Activated CD4-positive, alpha-beta T cell treated with anti-CD3 and anti-CD28 coated beads for 36 hours (primary cell): Measurements from ENCODE around the gene LRRFIP1. TPM values are rescaled to one million over a fixed set of nuclear protein-coding genes. Genes with fewer than 3 reads are reported as not detected.
A peak's percentile ranks its signal among the peaks of the same experiment; 100 is the strongest.
"Not testable (repeated sequence)": the region's sequence is repeated elsewhere in the genome, so short reads cannot be mapped to it uniquely, and the experiment has no call there.

Experiments used
- ATAC-seq: fragments of 200-7000 bp; cut with Tn5 transposase; one replicate; pipeline ENCODE4 v1.10.0; 2021; ENCODE audit warnings: mild to moderate bottlenecking, moderate library complexity
- CTCF ChIA-PET: fragments of 350-600 bp; sonication (Branson Sonifier 250); formaldehyde crosslinking; loops from one replicate; lab custom pipeline; 2021; ENCODE audit warnings: antibody characterized with exemption; lab: Charles Lee
- POLR2A ChIA-PET: fragments of 350-600 bp; sonication (Branson Sonifier 250); formaldehyde crosslinking; loops from one replicate; lab custom pipeline; 2021; ENCODE audit warnings: antibody characterized with exemption, inconsistent platforms; lab: Charles Lee
- DNase-seq: peaks from one replicate; pipeline ENCODE4 v3.0.0-alpha.2; 2020
- H3K27ac Mint-ChIP-seq: one replicate; pipeline ENCODE4 v1.8.0; 2021; ENCODE audit warnings: mixed read lengths
- H3K27me3 Mint-ChIP-seq: one replicate; pipeline ENCODE4 v1.8.0; 2021; ENCODE audit warnings: mixed read lengths
- H3K36me3 Mint-ChIP-seq: one replicate; pipeline ENCODE4 v1.8.0; 2021; ENCODE audit warnings: low read depth, mixed read lengths
- H3K4me1 Mint-ChIP-seq: one replicate; pipeline ENCODE4 v1.8.0; 2021; ENCODE audit warnings: mixed read lengths
- H3K4me3 Mint-ChIP-seq: one replicate; pipeline ENCODE4 v1.8.0; 2021; ENCODE audit warnings: mild to moderate bottlenecking, moderate library complexity, mixed read lengths
- H3K9me3 Mint-ChIP-seq: one replicate; pipeline ENCODE4 v1.8.0; 2021; ENCODE audit warnings: low read depth, mixed read lengths
- intact Hi-C, 2 experiments: fragments of 100-400 bp; cut with DNase I in 1 of 2; cut with micrococcal nuclease in 1 of 2; formaldehyde crosslinking; loops; one replicate each; pipeline versions ENCODE4 v1.14.2 to v1.15.1; 2022 to 2024; cut with DNase I, micrococcal nuclease
- total RNA-seq, 2 experiments: library from RNA; stranded (reverse); gene quantifications; one replicate each; pipeline ENCODE4 v1.2.3, GENCODE V29; 2021

LRRFIP1 gene
- total RNA-seq, 2 experiments from 2014 or later = 234 to 235 TPM

DNA sequence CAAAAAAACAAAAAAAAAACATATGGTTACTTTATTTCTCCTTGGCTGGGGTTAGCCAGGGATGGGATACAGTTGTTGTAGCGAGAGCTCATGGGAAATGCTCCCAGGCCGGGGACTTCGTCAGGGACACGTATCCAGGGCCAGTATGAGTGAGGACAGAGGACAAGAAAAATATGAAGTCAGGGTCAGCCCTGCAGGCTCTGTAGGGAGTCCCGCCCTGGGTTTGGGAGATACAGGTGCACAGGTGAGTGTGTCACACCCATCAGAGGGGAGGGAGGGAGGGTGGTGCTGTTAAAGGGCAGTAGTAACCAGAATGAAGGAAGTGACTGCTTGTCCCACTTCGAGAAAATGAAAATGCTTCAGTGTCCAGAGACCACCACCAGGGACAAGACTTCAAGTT is 115.6 kb downstream of the LRRFIP1 start:
- DNase-seq (no peak), ATAC-seq (no peak)
- Mint-ChIP-seq H3K9me3 (no peaks in the 10 kb centered on the region), H3K36me3 (peaks cover 28% of the 10 kb centered on the region), H3K27ac (peak overlapping the region; percentile 69), H3K4me3 (no peak overlapping the region), H3K27me3 (no peaks in the 10 kb centered on the region), H3K4me1 (peaks cover 47% of the 10 kb centered on the region)
- POLR2A ChIA-PET = interaction anchor here (0.6 to 1.1 kb wide), 2 partner anchors 66 to 68 kb away, joined by 4 to 12 read pairs; no protein-coding TSS in a partner anchor
- CTCF ChIA-PET = interaction anchor here (0.6 to 6.6 kb wide), 9 partner anchors 8 to 70 kb away, joined by 3 to 94 read pairs (median 4); no protein-coding TSS in a partner anchor
- intact Hi-C loops = loop anchor here in 1 of 2 experiments (10.0 kb wide), 1 partner anchor 228 kb away; no protein-coding TSS in a partner anchor

DNA sequence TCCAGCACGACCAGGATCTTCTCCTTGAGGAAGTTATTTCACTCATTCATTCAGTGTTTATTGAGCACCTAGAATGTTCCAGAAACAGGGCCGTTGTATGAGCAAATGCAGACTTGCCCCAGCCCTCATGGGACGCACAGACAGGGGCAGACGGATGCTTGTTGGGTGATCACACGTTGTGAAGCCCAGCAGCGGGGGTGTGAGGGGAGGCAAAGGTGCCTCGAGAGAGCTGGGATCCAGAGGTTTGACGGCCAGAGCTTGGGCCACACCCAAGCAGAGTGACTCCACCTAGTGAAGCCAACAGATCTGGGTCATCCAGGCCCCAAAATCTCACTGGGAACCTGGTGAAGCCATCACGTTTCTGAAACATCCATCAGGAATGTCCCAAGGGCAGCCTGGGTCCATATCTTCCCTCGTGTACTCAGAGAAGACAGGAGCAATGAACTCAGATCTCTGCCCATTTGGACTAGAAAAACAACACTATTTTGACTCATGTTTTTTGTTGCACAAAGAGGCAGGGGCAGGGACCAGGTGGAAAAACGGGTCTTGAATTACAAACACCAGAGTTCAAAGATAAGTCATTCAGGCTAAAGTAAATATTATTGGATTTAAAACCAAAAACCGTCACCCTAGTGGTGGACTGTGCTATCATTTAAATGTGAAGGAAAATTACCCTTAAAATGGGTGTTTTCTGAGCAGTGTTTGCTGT is 116.3 kb downstream of the LRRFIP1 start:
- no peaks in the 10 kb centered on the region for H3K9me3 Mint-ChIP-seq
- DNase-seq = no peak
- no peak overlapping the region for H3K4me3 Mint-ChIP-seq
- peaks cover 44% of the 10 kb centered on the region for H3K4me1 Mint-ChIP-seq
- intact Hi-C loops = loop anchor here (1.0 to 10.0 kb wide), 4 partner anchors 51 to 231 kb away; no protein-coding TSS in a partner anchor
- ChIA-PET CTCF (interaction anchor here (0.9 to 6.6 kb wide), 15 partner anchors 9 to 172 kb away, joined by 3 to 94 read pairs (median 4); no protein-coding TSS in a partner anchor), POLR2A (interaction anchor here (0.6 to 1.1 kb wide), 2 partner anchors 67 to 69 kb away, joined by 4 to 12 read pairs; no protein-coding TSS in a partner anchor)
- H3K36me3 Mint-ChIP-seq = peaks cover 29% of the 10 kb centered on the region
- peak overlapping the region; percentile 69 for H3K27ac Mint-ChIP-seq
- no peak for ATAC-seq
- H3K27me3 Mint-ChIP-seq = no peaks in the 10 kb centered on the region

DNA sequence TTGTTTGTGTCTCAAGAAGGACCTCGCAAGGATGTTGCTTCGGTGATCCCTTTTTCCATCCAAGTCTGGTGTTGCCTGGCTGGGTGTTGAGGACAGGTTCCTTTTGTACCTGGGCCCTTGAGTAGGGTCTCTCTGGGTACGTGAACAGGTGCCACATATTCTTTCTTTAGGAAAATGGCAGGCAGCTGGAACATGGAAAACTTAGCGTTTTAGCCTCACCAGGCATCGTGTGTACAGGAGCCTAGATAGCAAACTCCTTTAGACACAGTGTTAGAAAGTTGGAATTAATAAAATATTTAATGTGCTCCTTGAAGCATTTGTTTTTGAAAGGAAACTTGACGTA is 116.9 kb downstream of the LRRFIP1 start:
- ChIA-PET CTCF (interaction anchor here (0.5 to 6.6 kb wide), 21 partner anchors 10 to 232 kb away, joined by 3 to 94 read pairs (median 7); no protein-coding TSS in a partner anchor), POLR2A (interaction anchor here (1.5 kb wide), 1 partner anchor 71 kb away, joined by 4 read pairs; no protein-coding TSS in a partner anchor)
- intact Hi-C loops = loop anchor here (1.0 to 10.0 kb wide), 4 partner anchors 52 to 231 kb away; no protein-coding TSS in a partner anchor
- DNase-seq = no peak
- ATAC-seq = no peak
- Mint-ChIP-seq H3K27me3 (no peaks in the 10 kb centered on the region), H3K4me1 (peaks cover 39% of the 10 kb centered on the region), H3K27ac (no peak overlapping the region), H3K4me3 (no peak overlapping the region), H3K36me3 (peaks cover 30% of the 10 kb centered on the region), H3K9me3 (no peaks in the 10 kb centered on the region)

DNA sequence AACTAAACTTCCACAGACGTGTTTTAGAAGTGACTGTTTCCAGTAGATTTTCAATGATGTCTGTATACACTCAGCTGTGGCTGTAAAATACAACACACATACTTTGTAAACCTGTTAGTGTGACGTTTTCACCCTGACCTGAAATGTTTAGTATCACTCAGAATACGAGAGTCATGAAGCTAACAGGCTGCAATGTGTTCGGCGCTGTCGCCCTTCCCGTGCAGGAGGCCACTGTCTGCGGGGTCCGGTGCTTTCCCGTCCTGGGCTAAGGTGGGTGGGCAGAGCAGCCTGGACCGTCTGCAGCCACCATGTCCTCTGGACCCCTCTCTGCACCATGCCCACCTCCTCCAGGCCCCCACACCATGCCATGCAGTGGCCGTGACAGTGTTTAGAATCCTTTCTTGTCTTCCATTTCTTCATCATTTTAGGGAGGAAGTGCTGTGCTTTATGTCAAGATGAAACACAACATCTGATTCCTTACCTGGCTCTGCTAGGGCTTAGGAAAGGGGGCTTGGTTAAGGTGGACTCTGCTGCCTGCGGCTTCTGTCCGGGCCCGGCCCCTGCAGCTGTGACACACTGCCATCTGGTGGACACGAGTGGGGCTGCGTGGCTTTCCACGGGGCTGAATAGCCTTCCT is 117.3 kb downstream of the LRRFIP1 start:
- ATAC-seq = peak; percentile 85
- intact Hi-C loops = loop anchor here (1.0 to 10.0 kb wide), 6 partner anchors 52 to 232 kb away; no protein-coding TSS in a partner anchor

DNA sequence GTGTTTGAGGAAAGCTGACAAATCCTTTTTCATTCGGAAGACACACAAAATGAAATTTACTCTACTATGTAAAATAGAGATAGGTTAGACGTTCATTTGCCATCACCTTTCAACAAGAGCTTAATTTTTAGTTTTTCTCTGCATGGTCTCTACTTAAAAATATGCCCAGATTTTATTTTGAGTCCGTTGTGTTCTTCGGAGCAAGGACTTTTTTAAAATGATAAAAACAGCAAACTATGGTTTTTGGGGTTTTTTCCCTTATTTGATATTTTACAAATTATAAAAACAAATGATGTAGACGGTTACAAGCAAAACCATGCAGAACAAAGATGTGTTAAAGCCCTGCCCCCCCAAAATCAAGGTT is 117.8 kb downstream of the LRRFIP1 start:
- CTCF ChIA-PET = interaction anchor here (0.5 to 6.6 kb wide), 47 partner anchors 9 to 1566 kb away, joined by 3 to 94 read pairs (median 5); no protein-coding TSS in a partner anchor
- no peak for DNase-seq
- Mint-ChIP-seq H3K36me3 (peaks cover 32% of the 10 kb centered on the region), H3K4me1 (peaks cover 34% of the 10 kb centered on the region), H3K27me3 (no peaks in the 10 kb centered on the region), H3K9me3 (no peaks in the 10 kb centered on the region), H3K27ac (peak overlapping the region; percentile 63), H3K4me3 (no peak overlapping the region)
- POLR2A ChIA-PET = interaction anchor here (0.6 to 1.5 kb wide), 3 partner anchors 45 to 72 kb away, joined by 3 to 4 read pairs (median 3); no protein-coding TSS in a partner anchor
- intact Hi-C loops = loop anchor here (1.0 to 10.0 kb wide), 5 partner anchors 72 to 232 kb away; no protein-coding TSS in a partner anchor
- ATAC-seq = no peak

More for the DNA sequence above, 117.3 kb downstream of the LRRFIP1 start:
- Mint-ChIP-seq H3K9me3 (no peaks in the 10 kb centered on the region), H3K27ac (peak overlapping the region; percentile 63), H3K4me1 (peaks cover 35% of the 10 kb centered on the region), H3K27me3 (no peaks in the 10 kb centered on the region), H3K4me3 (no peak overlapping the region), H3K36me3 (peaks cover 31% of the 10 kb centered on the region)
- peak; percentile 84 for DNase-seq
- POLR2A ChIA-PET = interaction anchor here (0.6 to 1.5 kb wide), 3 partner anchors 44 to 71 kb away, joined by 3 to 4 read pairs (median 3); no protein-coding TSS in a partner anchor
- CTCF ChIA-PET = interaction anchor here (0.5 to 6.6 kb wide), 49 partner anchors 8 to 1566 kb away, joined by 3 to 94 read pairs (median 5); no protein-coding TSS in a partner anchor

DNA sequence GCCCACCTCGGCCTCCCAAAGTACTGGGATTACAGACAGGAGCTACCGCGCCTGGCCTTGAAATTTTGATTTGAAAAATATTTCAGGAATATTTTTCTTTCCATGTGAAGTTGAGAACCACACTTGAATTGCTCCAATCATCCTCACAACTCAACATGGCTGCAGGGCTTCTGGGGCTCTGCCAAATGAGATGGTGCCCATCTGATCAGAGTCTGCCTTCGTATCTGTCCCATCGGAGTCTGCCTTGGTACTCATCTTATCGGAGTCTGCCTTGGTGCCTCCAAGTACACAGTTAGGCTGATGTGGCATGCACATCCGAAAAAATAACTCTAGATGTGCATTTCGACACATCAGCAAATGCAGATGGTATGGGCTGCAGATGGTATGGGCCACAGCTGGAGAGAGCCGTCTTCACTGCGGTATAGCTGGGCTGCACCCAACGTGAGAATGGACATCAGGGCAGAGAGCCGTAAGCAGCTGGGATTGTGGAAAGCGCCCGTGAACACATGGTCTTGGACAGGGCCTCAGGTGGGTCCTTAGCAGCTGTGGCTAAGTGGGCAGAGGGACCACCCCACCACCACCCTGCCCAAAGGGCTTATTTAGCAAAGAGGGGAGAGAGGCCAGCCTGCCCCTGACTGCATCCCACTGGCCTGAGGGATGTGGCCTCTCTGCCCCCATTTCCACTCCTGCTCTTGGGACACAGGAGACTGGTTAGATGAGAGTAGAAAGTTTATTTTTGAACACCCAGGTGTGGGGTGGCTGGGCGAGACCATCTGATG is 119.1 kb downstream of the LRRFIP1 start:
- CTCF ChIA-PET = interaction anchor here (0.7 to 6.6 kb wide), 12 partner anchors 10 to 234 kb away, joined by 3 to 94 read pairs (median 4); no protein-coding TSS in a partner anchor
- Mint-ChIP-seq H3K27ac (no peak overlapping the region), H3K9me3 (no peaks in the 10 kb centered on the region), H3K36me3 (peaks cover 37% of the 10 kb centered on the region), H3K27me3 (no peaks in the 10 kb centered on the region), H3K4me1 (peaks cover 32% of the 10 kb centered on the region), H3K4me3 (no peak overlapping the region)
- POLR2A ChIA-PET = interaction anchor here (0.7 kb wide), 1 partner anchor 1072 kb away, joined by 3 read pairs; no protein-coding TSS in a partner anchor
- no peak for ATAC-seq
- intact Hi-C loops = loop anchor here in 1 of 2 experiments (10.0 kb wide), 1 partner anchor 232 kb away; no protein-coding TSS in a partner anchor
- DNase-seq = no peak

DNA sequence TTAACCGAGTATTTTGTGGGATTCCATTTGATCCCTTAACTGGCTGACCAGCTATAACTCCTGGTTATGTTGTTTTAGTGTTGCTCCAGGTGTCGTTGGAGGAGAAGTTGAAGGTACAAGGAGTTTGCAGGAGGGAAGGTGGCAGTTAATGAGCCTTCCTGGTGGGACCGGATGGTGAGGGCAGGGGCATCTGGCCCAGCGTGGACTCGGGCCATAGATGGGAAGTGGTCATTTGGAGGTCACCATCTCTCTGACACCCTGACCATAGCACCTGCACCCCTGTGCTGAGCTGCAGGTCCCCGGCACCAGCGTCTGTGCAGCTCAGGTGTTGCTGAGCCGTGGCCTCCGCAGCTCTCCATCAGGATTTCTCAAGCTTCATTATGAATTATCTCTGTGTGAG is 119.8 kb downstream of the LRRFIP1 start:
- H3K27me3 Mint-ChIP-seq = no peaks in the 10 kb centered on the region
- no peak overlapping the region for H3K4me3 Mint-ChIP-seq
- peaks cover 41% of the 10 kb centered on the region for H3K36me3 Mint-ChIP-seq
- intact Hi-C loops = loop anchor here in 1 of 2 experiments (10.0 kb wide), 1 partner anchor 232 kb away; no protein-coding TSS in a partner anchor
- DNase-seq (no peak), ATAC-seq (no peak)
- H3K4me1 Mint-ChIP-seq = peaks cover 35% of the 10 kb centered on the region
- ChIA-PET CTCF (interaction anchor here (0.7 to 6.6 kb wide), 8 partner anchors 28 to 235 kb away, joined by 3 to 94 read pairs (median 4); no protein-coding TSS in a partner anchor), POLR2A (interaction anchor here (0.7 kb wide), 1 partner anchor 1073 kb away, joined by 3 read pairs; no protein-coding TSS in a partner anchor)
- H3K9me3 Mint-ChIP-seq = no peaks in the 10 kb centered on the region
- H3K27ac Mint-ChIP-seq = no peak overlapping the region

DNA sequence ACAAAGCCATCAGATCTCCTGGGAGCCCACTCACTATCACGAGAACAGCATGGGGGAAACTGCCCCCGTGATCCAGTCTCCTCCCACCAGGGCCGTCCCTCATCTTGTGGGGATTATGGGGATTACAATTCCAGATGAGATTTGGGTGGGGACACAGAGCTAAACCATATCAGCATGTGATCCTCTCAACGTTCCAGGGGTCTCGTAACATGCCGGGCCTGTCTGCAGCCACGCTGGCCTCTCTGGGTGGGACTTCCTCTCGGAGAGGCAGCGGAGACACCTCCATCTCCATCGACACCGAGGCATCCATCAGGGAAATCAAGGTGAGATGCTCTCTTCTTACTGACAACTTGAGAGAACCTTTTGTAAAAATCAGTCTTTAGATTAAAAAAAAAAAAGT is 121.6 kb downstream of the LRRFIP1 start:
- Mint-ChIP-seq H3K36me3 (peaks cover 48% of the 10 kb centered on the region), H3K9me3 (no peaks in the 10 kb centered on the region), H3K27ac (no peak overlapping the region), H3K4me3 (no peak overlapping the region), H3K27me3 (no peaks in the 10 kb centered on the region), H3K4me1 (peaks cover 30% of the 10 kb centered on the region)
- CTCF ChIA-PET = interaction anchor here (0.5 to 1.1 kb wide), 3 partner anchors 80 to 168 kb away, joined by 3 to 4 read pairs (median 3); no protein-coding TSS in a partner anchor
- DNase-seq = no peak
- intact Hi-C loops = loop anchor here in 1 of 2 experiments (10.0 kb wide), 1 partner anchor 234 kb away; no protein-coding TSS in a partner anchor
- POLR2A ChIA-PET = no interaction called here
- ATAC-seq = no peak

DNA sequence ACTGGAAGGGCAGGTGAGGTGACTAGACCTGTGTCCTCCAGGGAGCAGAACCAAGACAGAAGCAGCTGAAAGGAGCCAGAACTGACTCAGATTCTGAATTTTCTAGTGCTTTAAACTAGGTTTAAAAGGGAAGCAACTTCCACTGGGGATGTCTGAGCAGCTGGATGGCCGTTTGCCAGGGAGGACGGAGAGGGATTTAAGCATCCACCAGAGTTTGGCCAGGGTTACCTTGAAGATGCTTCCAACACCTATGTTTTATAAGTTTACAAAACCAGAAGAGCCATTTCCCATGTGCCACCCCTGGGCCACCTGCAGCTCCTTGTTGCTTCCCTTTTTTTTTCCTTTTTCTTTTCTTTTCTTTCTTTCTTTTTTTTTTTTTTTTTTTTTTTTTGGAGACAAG is 122.6 kb downstream of the LRRFIP1 start:
- H3K9me3 Mint-ChIP-seq = no peaks in the 10 kb centered on the region
- ATAC-seq (no peak), DNase-seq (no peak)
- H3K27me3 Mint-ChIP-seq = no peaks in the 10 kb centered on the region
- POLR2A ChIA-PET = no interaction called here
- no peak overlapping the region for H3K27ac Mint-ChIP-seq
- CTCF ChIA-PET = no interaction called here
- H3K4me3 Mint-ChIP-seq = no peak overlapping the region
- intact Hi-C loops = loop anchor here in 1 of 2 experiments (10.0 kb wide), 1 partner anchor 235 kb away; no protein-coding TSS in a partner anchor
- H3K4me1 Mint-ChIP-seq = peaks cover 24% of the 10 kb centered on the region
- H3K36me3 Mint-ChIP-seq = peaks cover 53% of the 10 kb centered on the region

DNA sequence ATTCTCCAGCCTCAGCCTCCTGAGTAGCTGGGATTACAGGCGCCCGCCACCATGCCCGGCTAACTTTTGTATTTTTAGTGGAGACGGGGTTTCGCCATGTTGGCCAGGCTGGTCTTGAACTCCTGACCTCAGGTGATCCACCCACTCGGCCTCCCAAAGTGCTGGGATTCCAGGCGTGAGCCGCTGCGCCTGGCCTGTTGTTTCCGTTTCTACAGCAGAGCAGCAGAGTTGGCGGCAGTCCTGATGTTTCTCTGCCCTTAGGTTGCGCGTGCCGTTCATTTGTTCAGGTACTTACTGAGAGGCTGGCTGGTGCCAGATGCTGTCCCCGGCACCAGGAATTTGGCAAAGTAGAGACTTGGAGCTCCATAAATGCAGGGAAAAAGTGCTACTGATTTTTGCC is 123.1 kb downstream of the LRRFIP1 start:
- ATAC-seq, H3K9me3 Mint-ChIP-seq, H3K27me3 Mint-ChIP-seq, H3K4me3 Mint-ChIP-seq, CTCF ChIA-PET, H3K27ac Mint-ChIP-seq, POLR2A ChIA-PET, DNase-seq, intact Hi-C loops: not testable (repeated sequence)
- Mint-ChIP-seq H3K36me3 (peaks cover 57% of the 10 kb centered on the region), H3K4me1 (peaks cover 22% of the 10 kb centered on the region)
